HUES48 (cell line): Measurements from ENCODE around the gene CGA.

Experiments
- H3K27ac ChIP-seq: one replicate; pipeline ENCODE4 v1.7.0; 2013; ENCODE audit warnings: low read depth, low read length, inconsistent platforms
- H3K27me3 ChIP-seq: 2 replicates; pipeline ENCODE4 v1.6.1; 2013; ENCODE audit warnings: mild to moderate bottlenecking, low read length; ENCODE audit not compliant: control insufficient read depth, insufficient read depth
- H3K36me3 ChIP-seq: 2 replicates; pipeline ENCODE4 v1.6.1; 2013; ENCODE audit warnings: low read length; ENCODE audit not compliant: control insufficient read depth, insufficient read depth
- H3K4me1 ChIP-seq: 2 replicates; pipeline ENCODE4 v1.6.1; 2013; ENCODE audit warnings: mild to moderate bottlenecking, low read length; ENCODE audit not compliant: control insufficient read depth, insufficient read depth
- H3K4me3 ChIP-seq: 2 replicates; pipeline ENCODE4 v1.5.1; 2013; ENCODE audit warnings: mild to moderate bottlenecking, low read depth, low read length
- H3K9ac ChIP-seq: 2 replicates; pipeline ENCODE4 v1.6.1; 2013; ENCODE audit warnings: mild to moderate bottlenecking, low read depth, low read length, moderate library complexity
- H3K9me3 ChIP-seq: 2 replicates; pipeline ENCODE4 v1.6.1; 2013; ENCODE audit warnings: low read length; ENCODE audit not compliant: control insufficient read depth, insufficient read depth

Gene CGA

DNA sequence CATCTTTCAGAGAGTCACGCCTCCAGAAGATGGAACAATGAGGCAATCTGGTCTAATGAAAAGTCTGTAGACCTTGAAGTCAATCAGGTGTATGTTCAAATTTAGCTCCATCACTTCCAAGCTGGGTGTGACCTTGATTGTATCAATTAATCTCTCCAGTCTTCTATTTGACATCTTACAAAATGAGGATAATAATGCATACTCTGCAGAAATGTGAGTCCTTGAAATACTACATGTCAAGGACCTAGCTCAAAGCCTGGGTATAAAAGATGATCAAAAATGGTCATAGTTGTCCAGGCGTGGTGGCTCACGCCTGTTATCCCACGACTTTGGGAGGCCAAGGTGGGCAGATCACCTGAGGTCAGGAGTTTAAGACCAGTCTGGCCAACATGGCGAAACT lies 29.8 kb downstream of the CGA start:
- no peak overlapping the region for H3K4me3 ChIP-seq
- H3K27me3 ChIP-seq = no peaks in the 10 kb centered on the region
- H3K9ac ChIP-seq = no peak overlapping the region
- no peaks in the 10 kb centered on the region for H3K9me3 ChIP-seq
- H3K27ac ChIP-seq = no peak overlapping the region
- no peaks in the 10 kb centered on the region for H3K36me3 ChIP-seq
- peaks cover 2% of the 10 kb centered on the region; the same call in 1 of the 2 replicates for H3K4me1 ChIP-seq

GRCh38 chr6:87059943-87060342 lies 35.0 kb downstream of the CGA start:
- Histone ChIP-seq H3K36me3 (no peaks in the 10 kb centered on the region), H3K4me1 (no peaks in the 10 kb centered on the region), H3K9me3 (no peaks in the 10 kb centered on the region), H3K27ac (no peak overlapping the region), H3K9ac (no peak overlapping the region), H3K4me3 (no peak overlapping the region), H3K27me3 (no peaks in the 10 kb centered on the region)

- no peak overlapping the region for H3K4me3 ChIP-seq
- no peak overlapping the region for H3K9ac ChIP-seq
- no peak overlapping the region for H3K27ac ChIP-seq
- H3K9me3 ChIP-seq = no peaks in the 10 kb centered on the region
- no peaks in the 10 kb centered on the region for H3K4me1 ChIP-seq
- H3K27me3 ChIP-seq = no peaks in the 10 kb centered on the region
- no peaks in the 10 kb centered on the region for H3K36me3 ChIP-seq
Measured at GRCh38 chr6:87054143-87054833, 40.6 kb downstream of the CGA start.

- H3K9ac ChIP-seq = no peak overlapping the region
- no peak overlapping the region for H3K27ac ChIP-seq
- H3K27me3 ChIP-seq = no peaks in the 10 kb centered on the region
- H3K9me3 ChIP-seq = no peaks in the 10 kb centered on the region
- H3K4me3 ChIP-seq = no peak overlapping the region
- no peaks in the 10 kb centered on the region for H3K36me3 ChIP-seq
- no peaks in the 10 kb centered on the region for H3K4me1 ChIP-seq
Measured at GRCh38 chr6:87053312-87053711, 41.6 kb downstream of the CGA start.

GRCh38 chr6:87049779-87050178 lies 45.1 kb downstream of the CGA start:
- no peaks in the 10 kb centered on the region for H3K4me1 ChIP-seq
- no peaks in the 10 kb centered on the region for H3K36me3 ChIP-seq
- no peaks in the 10 kb centered on the region for H3K9me3 ChIP-seq
- H3K27ac ChIP-seq = no peak overlapping the region
- no peak overlapping the region for H3K9ac ChIP-seq
- H3K4me3 ChIP-seq = no peak overlapping the region
- H3K27me3 ChIP-seq = no peaks in the 10 kb centered on the region

GRCh38 chr6:87045521-87046075 lies 49.3 kb downstream of the CGA start:
- Histone ChIP-seq H3K4me1 (no peaks in the 10 kb centered on the region), H3K27me3 (no peaks in the 10 kb centered on the region), H3K27ac (no peak overlapping the region), H3K9me3 (no peaks in the 10 kb centered on the region), H3K36me3 (no peaks in the 10 kb centered on the region), H3K4me3 (no peak overlapping the region), H3K9ac (no peak overlapping the region)

- no peaks in the 10 kb centered on the region for H3K27me3 ChIP-seq
- no peak overlapping the region for H3K4me3 ChIP-seq
- H3K4me1 ChIP-seq = no peaks in the 10 kb centered on the region
- no peak overlapping the region for H3K27ac ChIP-seq
- H3K9ac ChIP-seq = no peak overlapping the region
- no peaks in the 10 kb centered on the region for H3K9me3 ChIP-seq
- no peaks in the 10 kb centered on the region for H3K36me3 ChIP-seq
Measured at GRCh38 chr6:87040729-87041128, 54.2 kb downstream of the CGA start.
